NCI-H2107 treated with DMSO at 0.1 percent for 48 hours (cell line): Measurements from ENCODE around the gene PDAP1.
"Not testable (repeated sequence)": the region's sequence is repeated elsewhere in the genome, so short reads cannot be mapped to it uniquely, and the experiment has no call there.

ENCODE experiments used
- DNase-seq: peaks from one replicate; lab custom pipeline; 2025; ENCODE audit not compliant: unreplicated experiment; lab: John Stamatoyannopoulos, UW

Gene PDAP1

GRCh38 chr7:99355098-99355497, 53.3 kb downstream of the PDAP1 start:
- DNase-seq = no peak

GRCh38 chr7:99352247-99352646, 56.1 kb downstream of the PDAP1 start:
- no peak for DNase-seq

- DNase-seq = not testable (repeated sequence)
Measured at GRCh38 chr7:99350641-99351040, 57.8 kb downstream of the PDAP1 start.
